OCI-LY1 (cell line): ENCODE data around the gene ZFAND2B.
A peak's percentile ranks its signal among the peaks of the same experiment; 100 is the strongest.

Experiments used
- H2AFZ ChIP-seq: fragments of 200-600 bp; sonication (generic), shearing (Covaris generic); 2 replicates; pipeline ENCODE4 v1.6.0; 2014; ENCODE audit warnings: antibody characterized with exemption, mild to moderate bottlenecking, low read length
- H3F3A ChIP-seq: fragments of 200-600 bp; sonication (generic), shearing (Covaris generic); 2 replicates; pipeline ENCODE4 v1.6.0; 2014; ENCODE audit warnings: mild to moderate bottlenecking, antibody characterized with exemption, low read length, moderate library complexity; ENCODE audit not compliant: insufficient read depth
- H3K27ac ChIP-seq: fragments of 200-600 bp; sonication (generic); 2 replicates; pipeline ENCODE4 v1.5.1; 2014; ENCODE audit warnings: low read length, mixed run types, mild to moderate bottlenecking, low read depth; ENCODE audit not compliant: poor library complexity, severe bottlenecking
- H3K27me3 ChIP-seq: fragments of 200-600 bp; sonication (generic); 2 replicates; pipeline ENCODE4 v1.6.0; 2014; ENCODE audit warnings: antibody characterized with exemption, mild to moderate bottlenecking, low read length, moderate library complexity; ENCODE audit not compliant: insufficient read depth
- H3K36me3 ChIP-seq: fragments of 200-600 bp; sonication (generic); 2 replicates; pipeline ENCODE4 v1.6.1; 2014; ENCODE audit warnings: mild to moderate bottlenecking, antibody characterized with exemption, low read length, moderate library complexity, mixed read lengths; ENCODE audit not compliant: insufficient read depth
- H3K4me1 ChIP-seq: fragments of 200-600 bp; sonication (generic); 2 replicates; pipeline ENCODE4 v1.5.1; 2014; ENCODE audit warnings: mild to moderate bottlenecking, low read length, moderate library complexity; ENCODE audit not compliant: insufficient read depth, severe bottlenecking
- H3K4me2 ChIP-seq: fragments of 200-600 bp; sonication (generic), shearing (Covaris generic); 2 replicates; pipeline ENCODE4 v1.6.1; 2014; ENCODE audit warnings: low read length
- H3K4me3 ChIP-seq: fragments of 200-600 bp; sonication (generic); 2 replicates; pipeline ENCODE4 v1.5.1; 2014; ENCODE audit warnings: low read length, low read depth, mild to moderate bottlenecking, mixed read lengths; ENCODE audit not compliant: poor library complexity, severe bottlenecking
- H3K79me2 ChIP-seq: fragments of 200-600 bp; shearing (Covaris generic); 2 replicates; pipeline ENCODE4 v1.6.1; 2016; ENCODE audit warnings: mixed run types, low read length, mixed read lengths; ENCODE audit not compliant: insufficient read depth
- H3K9ac ChIP-seq: fragments of 200-600 bp; sonication (generic), shearing (Covaris generic); 2 replicates; pipeline ENCODE4 v1.6.1; 2014; ENCODE audit warnings: mild to moderate bottlenecking, low read length, mixed read lengths
- H3K9me2 ChIP-seq: fragments of 200-600 bp; sonication (generic), shearing (Covaris generic); 2 replicates; pipeline ENCODE4 v1.6.1; 2014; ENCODE audit warnings: low read depth, mild to moderate bottlenecking, low read length, mixed read lengths
- H3K9me3 ChIP-seq: fragments of 200-600 bp; shearing (Covaris generic); 2 replicates; pipeline ENCODE4 v1.6.1; 2014; ENCODE audit warnings: low read length, mixed read lengths
- H4K20me1 ChIP-seq: fragments of 200-600 bp; sonication (generic), shearing (Covaris generic); 2 replicates; pipeline ENCODE4 v1.6.0; 2016; ENCODE audit warnings: mild to moderate bottlenecking, low read length; ENCODE audit not compliant: insufficient read depth
- CTCF ChIP-seq: fragments of 200-600 bp; sonication (generic), shearing (Covaris generic); IDR thresholded peaks from 2 replicates; pipeline ENCODE4 v1.5.1; 2017; ENCODE audit warnings: mild to moderate bottlenecking, antibody characterized with exemption, low read length, moderate library complexity, mixed read lengths
- EZH2 ChIP-seq: fragments of 200-600 bp; sonication (generic), shearing (Covaris generic); IDR thresholded peaks from 2 replicates; pipeline ENCODE4 v1.8.0; 2017; ENCODE audit warnings: borderline replicate concordance, mixed run types, mild to moderate bottlenecking, antibody characterized with exemption, low read length, moderate library complexity, mixed read lengths

Gene ZFAND2B

GRCh38 chr2:219161097-219161496, 45.5 kb upstream of the ZFAND2B start:
- Histone ChIP-seq H3K9me3 (no peaks in the 10 kb centered on the region), H3K79me2 (no peaks in the 10 kb centered on the region), H3K36me3 (0 out of 2 replicates have a peak, but pooled peaks cover 4% of the 10 kb centered on the region), H3K4me3 (peak overlapping the region; percentile 63), H3K4me2 (peak overlapping the region; percentile 89), H3K27me3 (no peaks in the 10 kb centered on the region), H3K27ac (no peak overlapping the region), H3K4me1 (peaks cover 13% of the 10 kb centered on the region), H3F3A (0 out of 2 replicates have a peak, but pooled peaks cover 4% of the 10 kb centered on the region), H2AFZ (no peak overlapping the region), H3K9me2 (no peaks in the 10 kb centered on the region), H3K9ac (peak overlapping the region; percentile 65; the same call in 1 of the 2 replicates), H4K20me1 (no peaks in the 10 kb centered on the region)
- TF ChIP-seq EZH2 (no peak), CTCF (no peak)

GRCh38 chr2:219163156-219163555, 43.4 kb upstream of the ZFAND2B start:
- H3K4me1 ChIP-seq: peaks cover 13% of the 10 kb centered on the region
- H3K9me2 ChIP-seq: no peaks in the 10 kb centered on the region
- H3K27me3 ChIP-seq: no peaks in the 10 kb centered on the region
- H3K79me2 ChIP-seq: no peaks in the 10 kb centered on the region
- no peak overlapping the region for H3K9ac ChIP-seq
- H3F3A ChIP-seq: 0 out of 2 replicates have a peak, but pooled peaks cover 4% of the 10 kb centered on the region
- H3K27ac ChIP-seq: no peak overlapping the region
- no peaks in the 10 kb centered on the region for H3K9me3 ChIP-seq
- H3K36me3 ChIP-seq: 0 out of 2 replicates have a peak, but pooled peaks cover 4% of the 10 kb centered on the region
- H2AFZ ChIP-seq: no peak overlapping the region
- no peaks in the 10 kb centered on the region for H4K20me1 ChIP-seq
- H3K4me3 ChIP-seq: no peak overlapping the region
- H3K4me2 ChIP-seq: no peak overlapping the region
- TF ChIP-seq CTCF: no peak
- TF ChIP-seq EZH2: no peak

GRCh38 chr2:219165058-219165911, 41.3 kb upstream of the ZFAND2B start:
- Histone ChIP-seq H3K4me3 (no peak overlapping the region), H3K79me2 (no peaks in the 10 kb centered on the region), H3K4me1 (peaks cover 6% of the 10 kb centered on the region), H3K4me2 (no peak overlapping the region), H4K20me1 (no peaks in the 10 kb centered on the region), H3K36me3 (0 out of 2 replicates have a peak, but pooled peaks cover 4% of the 10 kb centered on the region), H3K9me3 (no peaks in the 10 kb centered on the region), H3K9ac (no peak overlapping the region), H3K27me3 (no peaks in the 10 kb centered on the region), H3F3A (no peaks in the 10 kb centered on the region), H2AFZ (no peak overlapping the region), H3K27ac (no peak overlapping the region), H3K9me2 (no peaks in the 10 kb centered on the region)
- TF ChIP-seq EZH2 (no peak), CTCF (no peak)
